Neural progenitor cell (in vitro differentiated cells): ENCODE measurements around the gene TMCO1.

Source experiments
- EZH2 ChIP-seq: fragments of 200-600 bp; sonication (generic); IDR thresholded peaks from 2 replicates; pipeline ENCODE4 v1.6.1; 2017; ENCODE audit warnings: antibody characterized with exemption, mild to moderate bottlenecking, moderate library complexity
- TF ChIP-seq, protein P1 (sequence below): fragments of 200-600 bp; sonication (generic); IDR thresholded peaks from 2 replicates; pipeline ENCODE4 v1.5.1; 2017; ENCODE audit warnings: antibody characterized with exemption, mild to moderate bottlenecking

DNA sequence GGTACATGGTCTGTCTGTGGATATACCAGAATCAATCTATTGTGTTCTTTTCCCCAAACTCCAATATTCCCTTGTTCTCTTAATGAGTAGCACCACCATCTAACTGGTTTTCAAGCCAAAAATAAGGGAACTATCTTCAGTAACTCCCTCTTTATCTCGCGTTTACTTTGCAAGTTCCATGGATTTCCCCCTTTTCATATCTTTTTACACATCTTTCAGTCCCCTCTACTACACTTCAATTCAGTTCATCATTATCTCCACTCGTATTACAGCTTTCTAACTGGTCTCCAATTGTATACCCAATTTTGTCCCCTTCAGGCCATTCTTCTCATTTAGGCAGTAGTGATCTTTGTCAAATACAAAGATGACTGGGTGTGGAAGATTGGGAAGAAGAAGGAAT, 4.1 kb upstream of the TMCO1 start:
- TF ChIP-seq, protein P1, sequence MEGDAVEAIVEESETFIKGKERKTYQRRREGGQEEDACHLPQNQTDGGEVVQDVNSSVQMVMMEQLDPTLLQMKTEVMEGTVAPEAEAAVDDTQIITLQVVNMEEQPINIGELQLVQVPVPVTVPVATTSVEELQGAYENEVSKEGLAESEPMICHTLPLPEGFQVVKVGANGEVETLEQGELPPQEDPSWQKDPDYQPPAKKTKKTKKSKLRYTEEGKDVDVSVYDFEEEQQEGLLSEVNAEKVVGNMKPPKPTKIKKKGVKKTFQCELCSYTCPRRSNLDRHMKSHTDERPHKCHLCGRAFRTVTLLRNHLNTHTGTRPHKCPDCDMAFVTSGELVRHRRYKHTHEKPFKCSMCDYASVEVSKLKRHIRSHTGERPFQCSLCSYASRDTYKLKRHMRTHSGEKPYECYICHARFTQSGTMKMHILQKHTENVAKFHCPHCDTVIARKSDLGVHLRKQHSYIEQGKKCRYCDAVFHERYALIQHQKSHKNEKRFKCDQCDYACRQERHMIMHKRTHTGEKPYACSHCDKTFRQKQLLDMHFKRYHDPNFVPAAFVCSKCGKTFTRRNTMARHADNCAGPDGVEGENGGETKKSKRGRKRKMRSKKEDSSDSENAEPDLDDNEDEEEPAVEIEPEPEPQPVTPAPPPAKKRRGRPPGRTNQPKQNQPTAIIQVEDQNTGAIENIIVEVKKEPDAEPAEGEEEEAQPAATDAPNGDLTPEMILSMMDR, result no peak
- no peak for TF ChIP-seq EZH2
